Fibroblast of villous mesenchyme (primary cell): ENCODE data around the gene SLC50A1. TPM values are rescaled to one million over a fixed set of nuclear protein-coding genes. Genes with fewer than 3 reads are reported as not detected.
A peak's percentile ranks its signal among the peaks of the same experiment; 100 is the strongest.

Experiments
- DNase-seq: peaks from one replicate; pipeline ENCODE4 v3.0.0-alpha.2; 2010; ENCODE audit warnings: low read depth
- H3K4me3 ChIP-seq: 2 replicates; pipeline ENCODE4 v1.5.1; 2011; ENCODE audit warnings: low read depth, mild to moderate bottlenecking, low read length
- CTCF ChIP-seq: IDR thresholded peaks from 2 replicates; pipeline ENCODE4 v1.5.1; 2012; ENCODE audit warnings: low read depth, mild to moderate bottlenecking, low read length; ENCODE audit not compliant: insufficient read depth
- total RNA-seq: library from RNA; depleted of rRNA; stranded (reverse); fragments of >200 nt; gene quantifications from 2 replicates; pipeline ENCODE4 v1.2.3, GENCODE V29; 2012

SLC50A1 gene
- total RNA-seq, 1 donor, result 58.7 TPM

GRCh38 chr1:155168456-155169210, 33.0 kb downstream of the SLC50A1 start:
- H3K4me3 ChIP-seq, result no peak overlapping the region
- TF ChIP-seq CTCF, result no peak
- DNase-seq, result no peak

GRCh38 chr1:155169541-155169940, 33.9 kb downstream of the SLC50A1 start:
- no peak for DNase-seq
- H3K4me3 ChIP-seq, result no peak overlapping the region
- TF ChIP-seq CTCF, result no peak

- no peak overlapping the region for H3K4me3 ChIP-seq
- no peak for DNase-seq
- no peak for TF ChIP-seq CTCF
Observed at GRCh38 chr1:155170101-155170785, 34.6 kb downstream of the SLC50A1 start.

GRCh38 chr1:155170806-155171205, 35.2 kb downstream of the SLC50A1 start:
- H3K4me3 ChIP-seq, result no peak overlapping the region
- no peak for TF ChIP-seq CTCF
- no peak for DNase-seq

GRCh38 chr1:155171836-155172731, 36.4 kb downstream of the SLC50A1 start:
- DNase-seq, result no peak
- peak overlapping the region; percentile 98 for H3K4me3 ChIP-seq
- no peak for TF ChIP-seq CTCF

GRCh38 chr1:155172732-155173477, 37.3 kb downstream of the SLC50A1 start, which contains the start of gene KRTCAP2:
Gene KRTCAP2 (minus strand): TSS chr1:155173304. CDS start chr1:155173224, 80 bp downstream.
- peak; percentile 95 for DNase-seq
- peak within 1 kb of the TSS; percentile 98 for H3K4me3 ChIP-seq
- peak; percentile 94 for TF ChIP-seq CTCF
